ENCODE measurements around the gene TSPOAP1.

Gene TSPOAP1

GRCh38 chr17:58310511-58311428 is 17.8 kb downstream of the TSPOAP1 start:
- Histone ChIP-seq H3K27me3 (ENCODE audit: control insufficient read depth in 5 of 5, insufficient read depth in 4 of 5, low read length in 5 of 5) (peaks cover 0 to 15% (median 4%) of the 10 kb centered on the region in 5 donors), H3K4me1 (ENCODE audit: control insufficient read depth in 5 of 5, insufficient read depth in 5 of 5, low read length in 5 of 5) (no peaks in the 10 kb centered on the region), H3K9ac (ENCODE audit: low read length in 5 of 5) (no peak overlapping the region), H3K36me3 (ENCODE audit: control insufficient read depth in 5 of 5, insufficient read depth in 5 of 5, low read length in 5 of 5) (no peaks in the 10 kb centered on the region), H3K9me3 (ENCODE audit: control insufficient read depth in 5 of 5, low read length in 5 of 5) (no peaks in the 10 kb centered on the region), H3K4me3 (ENCODE audit: low read depth in 1 of 5, low read length in 5 of 5) (no peak overlapping the region), H3K27ac (ENCODE audit: low read depth, low read length) (no peak overlapping the region)

- Histone ChIP-seq H3K36me3 (ENCODE audit: control insufficient read depth in 5 of 5, insufficient read depth in 5 of 5, low read length in 5 of 5) (no peaks in the 10 kb centered on the region), H3K27ac (ENCODE audit: low read depth, low read length) (no peak overlapping the region), H3K9ac (ENCODE audit: low read length in 5 of 5) (peak overlapping the region in 1 of 5 donors; percentile 35), H3K4me1 (ENCODE audit: control insufficient read depth in 5 of 5, insufficient read depth in 5 of 5, low read length in 5 of 5) (no peaks in the 10 kb centered on the region), H3K27me3 (ENCODE audit: control insufficient read depth in 5 of 5, insufficient read depth in 4 of 5, low read length in 5 of 5) (peaks cover 0 to 15% (median 5%) of the 10 kb centered on the region in 5 donors), H3K4me3 (ENCODE audit: low read depth in 1 of 5, low read length in 5 of 5) (no peak overlapping the region), H3K9me3 (ENCODE audit: control insufficient read depth in 5 of 5, low read length in 5 of 5) (no peaks in the 10 kb centered on the region)
These were observed 18.7 kb downstream of the TSPOAP1 start for GRCh38 chr17:58309918-58310259.

- Histone ChIP-seq H3K9ac (ENCODE audit: low read length in 5 of 5) (peak overlapping the region in 1 of 5 donors; percentile 35), H3K4me3 (ENCODE audit: low read depth in 1 of 5, low read length in 5 of 5) (no peak overlapping the region), H3K9me3 (ENCODE audit: control insufficient read depth in 5 of 5, low read length in 5 of 5) (no peaks in the 10 kb centered on the region), H3K27ac (ENCODE audit: low read depth, low read length) (no peak overlapping the region), H3K36me3 (ENCODE audit: control insufficient read depth in 5 of 5, insufficient read depth in 5 of 5, low read length in 5 of 5) (no peaks in the 10 kb centered on the region), H3K27me3 (ENCODE audit: control insufficient read depth in 5 of 5, insufficient read depth in 4 of 5, low read length in 5 of 5) (peaks cover 0 to 15% (median 6%) of the 10 kb centered on the region in 5 donors), H3K4me1 (ENCODE audit: control insufficient read depth in 5 of 5, insufficient read depth in 5 of 5, low read length in 5 of 5) (no peaks in the 10 kb centered on the region)
These were observed 19.3 kb downstream of the TSPOAP1 start for GRCh38 chr17:58308985-58309917.

- Histone ChIP-seq H3K4me3 (ENCODE audit: low read depth in 1 of 5, low read length in 5 of 5) (no peak overlapping the region), H3K27me3 (ENCODE audit: control insufficient read depth in 5 of 5, insufficient read depth in 4 of 5, low read length in 5 of 5) (peaks cover 0 to 18% (median 8%) of the 10 kb centered on the region in 5 donors), H3K9me3 (ENCODE audit: control insufficient read depth in 5 of 5, low read length in 5 of 5) (no peaks in the 10 kb centered on the region), H3K9ac (ENCODE audit: low read length in 5 of 5) (no peak overlapping the region), H3K36me3 (ENCODE audit: control insufficient read depth in 5 of 5, insufficient read depth in 5 of 5, low read length in 5 of 5) (no peaks in the 10 kb centered on the region), H3K27ac (ENCODE audit: low read depth, low read length) (no peak overlapping the region), H3K4me1 (ENCODE audit: control insufficient read depth in 5 of 5, insufficient read depth in 5 of 5, low read length in 5 of 5) (no peaks in the 10 kb centered on the region)
These were observed 20.2 kb downstream of the TSPOAP1 start for GRCh38 chr17:58308173-58308984.

- no peaks in the 10 kb centered on the region for H3K4me1 ChIP-seq (ENCODE audit: control insufficient read depth in 5 of 5, insufficient read depth in 5 of 5, low read length in 5 of 5)
- H3K27ac ChIP-seq (ENCODE audit: low read depth, low read length), result no peak overlapping the region
- no peak overlapping the region for H3K4me3 ChIP-seq (ENCODE audit: low read depth in 1 of 5, low read length in 5 of 5)
- H3K27me3 ChIP-seq (ENCODE audit: control insufficient read depth in 5 of 5, insufficient read depth in 4 of 5, low read length in 5 of 5), result peaks cover 0 to 19% (median 8%) of the 10 kb centered on the region in 5 donors
- H3K9me3 ChIP-seq (ENCODE audit: control insufficient read depth in 5 of 5, low read length in 5 of 5), result no peaks in the 10 kb centered on the region
- no peaks in the 10 kb centered on the region for H3K36me3 ChIP-seq (ENCODE audit: control insufficient read depth in 5 of 5, insufficient read depth in 5 of 5, low read length in 5 of 5)
- no peak overlapping the region for H3K9ac ChIP-seq (ENCODE audit: low read length in 5 of 5)
These were observed 21.0 kb downstream of the TSPOAP1 start for GRCh38 chr17:58307468-58308172.

- Histone ChIP-seq H3K36me3 (ENCODE audit: control insufficient read depth in 5 of 5, insufficient read depth in 5 of 5, low read length in 5 of 5) (no peaks in the 10 kb centered on the region), H3K9ac (ENCODE audit: low read length in 5 of 5) (no peak overlapping the region), H3K27me3 (ENCODE audit: control insufficient read depth in 5 of 5, insufficient read depth in 4 of 5, low read length in 5 of 5) (peaks cover 0 to 26% (median 10%) of the 10 kb centered on the region in 5 donors), H3K9me3 (ENCODE audit: control insufficient read depth in 5 of 5, low read length in 5 of 5) (no peaks in the 10 kb centered on the region), H3K4me3 (ENCODE audit: low read depth in 1 of 5, low read length in 5 of 5) (no peak overlapping the region), H3K27ac (ENCODE audit: low read depth, low read length) (no peak overlapping the region), H3K4me1 (ENCODE audit: control insufficient read depth in 5 of 5, insufficient read depth in 5 of 5, low read length in 5 of 5) (no peaks in the 10 kb centered on the region)
These were observed 22.3 kb downstream of the TSPOAP1 start for GRCh38 chr17:58306131-58306951.

- Histone ChIP-seq H3K4me1 (ENCODE audit: control insufficient read depth in 5 of 5, insufficient read depth in 5 of 5, low read length in 5 of 5) (no peaks in the 10 kb centered on the region), H3K27me3 (ENCODE audit: control insufficient read depth in 5 of 5, insufficient read depth in 4 of 5, low read length in 5 of 5) (peaks cover 0 to 22% (median 10%) of the 10 kb centered on the region in 5 donors), H3K9ac (ENCODE audit: low read length in 5 of 5) (no peak overlapping the region), H3K4me3 (ENCODE audit: low read depth in 1 of 5, low read length in 5 of 5) (no peak overlapping the region), H3K27ac (ENCODE audit: low read depth, low read length) (no peak overlapping the region), H3K36me3 (ENCODE audit: control insufficient read depth in 5 of 5, insufficient read depth in 5 of 5, low read length in 5 of 5) (no peaks in the 10 kb centered on the region), H3K9me3 (ENCODE audit: control insufficient read depth in 5 of 5, low read length in 5 of 5) (no peaks in the 10 kb centered on the region)
These were observed 23.0 kb downstream of the TSPOAP1 start for GRCh38 chr17:58305626-58306025.

- Histone ChIP-seq H3K9me3 (ENCODE audit: control insufficient read depth in 5 of 5, low read length in 5 of 5) (no peaks in the 10 kb centered on the region), H3K27ac (ENCODE audit: low read depth, low read length) (no peak overlapping the region), H3K27me3 (ENCODE audit: control insufficient read depth in 5 of 5, insufficient read depth in 4 of 5, low read length in 5 of 5) (peaks cover 0 to 26% (median 10%) of the 10 kb centered on the region in 5 donors), H3K4me1 (ENCODE audit: control insufficient read depth in 5 of 5, insufficient read depth in 5 of 5, low read length in 5 of 5) (no peaks in the 10 kb centered on the region), H3K9ac (ENCODE audit: low read length in 5 of 5) (no peak overlapping the region), H3K4me3 (ENCODE audit: low read depth in 1 of 5, low read length in 5 of 5) (no peak overlapping the region), H3K36me3 (ENCODE audit: control insufficient read depth in 5 of 5, insufficient read depth in 5 of 5, low read length in 5 of 5) (no peaks in the 10 kb centered on the region)
These were observed 23.7 kb downstream of the TSPOAP1 start for GRCh38 chr17:58304750-58305486.

All from subcutaneous abdominal adipose tissue (tissue), 5 donors.